Measurements from ENCODE around the gene PTPRM. TPM values are rescaled to one million over a fixed set of nuclear protein-coding genes. Genes with fewer than 3 reads are reported as not detected.

PTPRM gene
- total RNA-seq, 1 experiment from 2014 or later = 100.0 TPM

DNA sequence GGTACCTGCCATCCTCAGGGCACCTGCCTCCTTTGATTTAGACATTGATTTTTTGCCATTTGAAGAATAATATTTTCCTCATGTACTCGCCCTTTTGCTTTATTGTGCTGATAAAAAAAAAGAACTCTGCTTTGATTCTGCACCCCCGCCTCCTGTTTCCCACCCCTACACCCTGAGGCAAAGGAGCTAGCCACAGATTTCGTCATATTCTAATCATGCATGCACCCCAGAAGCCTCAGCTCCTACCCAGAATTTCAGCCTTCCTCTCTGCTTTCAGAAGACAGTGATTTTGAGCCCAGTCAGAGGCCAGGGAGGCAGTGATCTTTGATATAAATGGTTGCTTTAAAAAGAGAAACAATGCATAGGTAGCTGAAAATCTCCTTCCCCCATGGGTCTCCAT is 329.0 kb downstream of the PTPRM start:
- no peaks in the 10 kb centered on the region for H3K27me3 Mint-ChIP-seq (ENCODE audit: insufficient read depth, unreplicated experiment)
- peaks cover 27% of the 10 kb centered on the region for H3K36me3 Mint-ChIP-seq (ENCODE audit: insufficient read depth, unreplicated experiment)
- no peak overlapping the region for H3K27ac Mint-ChIP-seq (ENCODE audit: unreplicated experiment)
- POLR2A ChIA-PET = no interaction called here
- Histone ChIP-seq H3K9me3 (no peaks in the 10 kb centered on the region), H3K27me3 (replicated peaks; ENCODE audit: control insufficient read depth, insufficient read depth, low read length) (no peaks in the 10 kb centered on the region), H3K4me1 (no peaks in the 10 kb centered on the region), H3K36me3 (ENCODE audit: control insufficient read depth, insufficient read depth, low read length) (no peaks in the 10 kb centered on the region), H3K4me3 (ENCODE audit: low read depth, low read length) (no peak overlapping the region)
- DNase-seq = no peak
- TF ChIP-seq, protein P1, sequence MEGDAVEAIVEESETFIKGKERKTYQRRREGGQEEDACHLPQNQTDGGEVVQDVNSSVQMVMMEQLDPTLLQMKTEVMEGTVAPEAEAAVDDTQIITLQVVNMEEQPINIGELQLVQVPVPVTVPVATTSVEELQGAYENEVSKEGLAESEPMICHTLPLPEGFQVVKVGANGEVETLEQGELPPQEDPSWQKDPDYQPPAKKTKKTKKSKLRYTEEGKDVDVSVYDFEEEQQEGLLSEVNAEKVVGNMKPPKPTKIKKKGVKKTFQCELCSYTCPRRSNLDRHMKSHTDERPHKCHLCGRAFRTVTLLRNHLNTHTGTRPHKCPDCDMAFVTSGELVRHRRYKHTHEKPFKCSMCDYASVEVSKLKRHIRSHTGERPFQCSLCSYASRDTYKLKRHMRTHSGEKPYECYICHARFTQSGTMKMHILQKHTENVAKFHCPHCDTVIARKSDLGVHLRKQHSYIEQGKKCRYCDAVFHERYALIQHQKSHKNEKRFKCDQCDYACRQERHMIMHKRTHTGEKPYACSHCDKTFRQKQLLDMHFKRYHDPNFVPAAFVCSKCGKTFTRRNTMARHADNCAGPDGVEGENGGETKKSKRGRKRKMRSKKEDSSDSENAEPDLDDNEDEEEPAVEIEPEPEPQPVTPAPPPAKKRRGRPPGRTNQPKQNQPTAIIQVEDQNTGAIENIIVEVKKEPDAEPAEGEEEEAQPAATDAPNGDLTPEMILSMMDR (IDR thresholded peaks at IDR 0.05; ENCODE audit: insufficient read depth in 1 of 2, low read depth in 1 of 2, low read length in 1 of 2, severe bottlenecking in 1 of 2, unreplicated experiment in 1 of 2) = no peak
- H3K4me1 Mint-ChIP-seq (ENCODE audit: low read depth, unreplicated experiment) = peaks cover 6% of the 10 kb centered on the region
- CTCF ChIA-PET = no interaction called here
- H3K4me3 Mint-ChIP-seq (ENCODE audit: unreplicated experiment) = no peak overlapping the region
- intact Hi-C loops (cut with micrococcal nuclease; ENCODE audit: unreplicated experiment) = no loop called here
- no TSS peak for BruUV-seq (replicated peaks)
- no peaks in the 10 kb centered on the region for H3K9me3 Mint-ChIP-seq (ENCODE audit: unreplicated experiment)

- Histone ChIP-seq H3K27me3 (replicated peaks; ENCODE audit: control insufficient read depth, insufficient read depth, low read length) (no peaks in the 10 kb centered on the region), H3K4me1 (no peaks in the 10 kb centered on the region), H3K36me3 (ENCODE audit: control insufficient read depth, insufficient read depth, low read length) (no peaks in the 10 kb centered on the region), H3K4me3 (ENCODE audit: low read depth, low read length) (no peak overlapping the region), H3K9me3 (no peaks in the 10 kb centered on the region)
- BruUV-seq (replicated peaks) = no TSS peak
- Mint-ChIP-seq H3K27me3 (ENCODE audit: insufficient read depth, unreplicated experiment) (no peaks in the 10 kb centered on the region), H3K9me3 (ENCODE audit: unreplicated experiment) (no peaks in the 10 kb centered on the region), H3K4me1 (ENCODE audit: low read depth, unreplicated experiment) (peaks cover 7% of the 10 kb centered on the region), H3K27ac (ENCODE audit: unreplicated experiment) (no peak overlapping the region), H3K4me3 (ENCODE audit: unreplicated experiment) (no peak overlapping the region), H3K36me3 (ENCODE audit: insufficient read depth, unreplicated experiment) (peaks cover 22% of the 10 kb centered on the region)
- DNase-seq = no peak
- ChIA-PET POLR2A (no interaction called here), CTCF (no interaction called here)
- intact Hi-C loops (cut with micrococcal nuclease; ENCODE audit: unreplicated experiment) = no loop called here
- TF ChIP-seq, protein P1 (IDR thresholded peaks at IDR 0.05; ENCODE audit: insufficient read depth in 1 of 2, low read depth in 1 of 2, low read length in 1 of 2, severe bottlenecking in 1 of 2, unreplicated experiment in 1 of 2) = no peak
Measured at GRCh38 chr18:7896805-7897518, 329.8 kb downstream of the PTPRM start.

DNA sequence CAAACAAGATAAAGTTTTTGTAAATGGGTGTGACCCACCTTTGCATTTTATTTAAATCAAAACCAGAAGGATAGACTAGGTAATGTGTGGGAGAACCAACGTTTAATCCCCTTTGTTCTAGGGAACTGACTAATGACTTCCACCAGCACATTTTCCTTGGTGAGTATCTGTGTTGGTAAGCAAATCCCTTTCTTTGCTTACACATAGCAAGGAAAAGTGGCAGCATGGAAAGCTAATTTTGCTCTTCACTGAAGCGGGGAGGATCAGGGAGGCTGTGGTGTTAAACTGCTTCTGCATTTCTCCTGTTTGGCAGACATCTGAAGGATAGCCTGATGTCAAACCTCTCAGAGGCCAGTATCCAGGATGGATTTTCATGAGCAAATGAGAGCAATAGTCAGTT is 331.1 kb downstream of the PTPRM start:
- Histone ChIP-seq H3K9me3 (no peaks in the 10 kb centered on the region), H3K36me3 (ENCODE audit: control insufficient read depth, insufficient read depth, low read length) (no peaks in the 10 kb centered on the region), H3K4me1 (no peaks in the 10 kb centered on the region), H3K27me3 (replicated peaks; ENCODE audit: control insufficient read depth, insufficient read depth, low read length) (no peaks in the 10 kb centered on the region), H3K4me3 (ENCODE audit: low read depth, low read length) (no peak overlapping the region)
- Mint-ChIP-seq H3K4me3 (ENCODE audit: unreplicated experiment) (no peak overlapping the region), H3K4me1 (ENCODE audit: low read depth, unreplicated experiment) (peaks cover 7% of the 10 kb centered on the region), H3K27ac (ENCODE audit: unreplicated experiment) (no peak overlapping the region), H3K27me3 (ENCODE audit: insufficient read depth, unreplicated experiment) (no peaks in the 10 kb centered on the region), H3K9me3 (ENCODE audit: unreplicated experiment) (no peaks in the 10 kb centered on the region), H3K36me3 (ENCODE audit: insufficient read depth, unreplicated experiment) (peaks cover 19% of the 10 kb centered on the region)
- no TSS peak for BruUV-seq (replicated peaks)
- TF ChIP-seq, protein P1 (IDR thresholded peaks at IDR 0.05; ENCODE audit: insufficient read depth in 1 of 2, low read depth in 1 of 2, low read length in 1 of 2, severe bottlenecking in 1 of 2, unreplicated experiment in 1 of 2) = no peak
- ChIA-PET CTCF (no interaction called here), POLR2A (no interaction called here)
- intact Hi-C loops (cut with micrococcal nuclease; ENCODE audit: unreplicated experiment) = no loop called here
- no peak for DNase-seq

Data from Caco-2 (cell line).